Testis (tissue), 2 donors: Measurements from ENCODE around the gene CD44.

Experiments
- POLR2A ChIP-seq: fragments of 450-650 bp; IDR thresholded peaks from one replicate; pipeline ENCODE4 v1.6.1; 2017; ENCODE audit warnings: antibody characterized with exemption, mild to moderate bottlenecking, moderate library complexity
- TF ChIP-seq, protein P1 (sequence below), 3 experiments: fragments of 450-650 bp in 2 of 3; fragments of 200-600 bp in 1 of 3; sonication (generic) in 1 of 3; IDR thresholded peaks; one replicate each; pipeline ENCODE4 v1.5.1; 2016 to 2019; ENCODE audit warnings: antibody characterized with exemption in 3 of 3, mild to moderate bottlenecking in 2 of 3, moderate library complexity in 1 of 3

DNA sequence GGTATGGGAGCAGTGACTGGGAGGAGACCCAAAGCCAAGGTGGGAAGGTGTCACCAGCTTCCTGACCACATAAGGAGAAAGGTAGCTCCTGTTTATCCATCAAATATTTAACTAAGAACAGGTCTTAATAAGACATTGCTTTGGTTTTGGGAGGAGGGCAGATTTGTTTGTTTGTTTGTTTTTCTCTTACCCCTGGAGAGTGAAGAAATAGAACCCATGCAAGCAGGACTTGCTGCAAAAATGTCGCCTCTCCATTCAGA lies 26.2 kb upstream of the CD44 start:
- TF ChIP-seq, protein P1, sequence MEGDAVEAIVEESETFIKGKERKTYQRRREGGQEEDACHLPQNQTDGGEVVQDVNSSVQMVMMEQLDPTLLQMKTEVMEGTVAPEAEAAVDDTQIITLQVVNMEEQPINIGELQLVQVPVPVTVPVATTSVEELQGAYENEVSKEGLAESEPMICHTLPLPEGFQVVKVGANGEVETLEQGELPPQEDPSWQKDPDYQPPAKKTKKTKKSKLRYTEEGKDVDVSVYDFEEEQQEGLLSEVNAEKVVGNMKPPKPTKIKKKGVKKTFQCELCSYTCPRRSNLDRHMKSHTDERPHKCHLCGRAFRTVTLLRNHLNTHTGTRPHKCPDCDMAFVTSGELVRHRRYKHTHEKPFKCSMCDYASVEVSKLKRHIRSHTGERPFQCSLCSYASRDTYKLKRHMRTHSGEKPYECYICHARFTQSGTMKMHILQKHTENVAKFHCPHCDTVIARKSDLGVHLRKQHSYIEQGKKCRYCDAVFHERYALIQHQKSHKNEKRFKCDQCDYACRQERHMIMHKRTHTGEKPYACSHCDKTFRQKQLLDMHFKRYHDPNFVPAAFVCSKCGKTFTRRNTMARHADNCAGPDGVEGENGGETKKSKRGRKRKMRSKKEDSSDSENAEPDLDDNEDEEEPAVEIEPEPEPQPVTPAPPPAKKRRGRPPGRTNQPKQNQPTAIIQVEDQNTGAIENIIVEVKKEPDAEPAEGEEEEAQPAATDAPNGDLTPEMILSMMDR (IDR thresholded peaks at IDR 0.05) = no peak
- no peak for TF ChIP-seq POLR2A
